HG03064 (cell line): ENCODE results near the gene ARHGEF10L.
"Not testable (repeated sequence)": the region's sequence is repeated elsewhere in the genome, so short reads cannot be mapped to it uniquely, and the experiment has no call there.

Experiments used
- ATAC-seq: cut with Tn5 transposase; IDR thresholded peaks from one replicate; pipeline ENCODE4 v1.9.1; 2021; ENCODE audit warnings: low read depth; ENCODE audit not compliant: unreplicated experiment

ARHGEF10L gene

DNA sequence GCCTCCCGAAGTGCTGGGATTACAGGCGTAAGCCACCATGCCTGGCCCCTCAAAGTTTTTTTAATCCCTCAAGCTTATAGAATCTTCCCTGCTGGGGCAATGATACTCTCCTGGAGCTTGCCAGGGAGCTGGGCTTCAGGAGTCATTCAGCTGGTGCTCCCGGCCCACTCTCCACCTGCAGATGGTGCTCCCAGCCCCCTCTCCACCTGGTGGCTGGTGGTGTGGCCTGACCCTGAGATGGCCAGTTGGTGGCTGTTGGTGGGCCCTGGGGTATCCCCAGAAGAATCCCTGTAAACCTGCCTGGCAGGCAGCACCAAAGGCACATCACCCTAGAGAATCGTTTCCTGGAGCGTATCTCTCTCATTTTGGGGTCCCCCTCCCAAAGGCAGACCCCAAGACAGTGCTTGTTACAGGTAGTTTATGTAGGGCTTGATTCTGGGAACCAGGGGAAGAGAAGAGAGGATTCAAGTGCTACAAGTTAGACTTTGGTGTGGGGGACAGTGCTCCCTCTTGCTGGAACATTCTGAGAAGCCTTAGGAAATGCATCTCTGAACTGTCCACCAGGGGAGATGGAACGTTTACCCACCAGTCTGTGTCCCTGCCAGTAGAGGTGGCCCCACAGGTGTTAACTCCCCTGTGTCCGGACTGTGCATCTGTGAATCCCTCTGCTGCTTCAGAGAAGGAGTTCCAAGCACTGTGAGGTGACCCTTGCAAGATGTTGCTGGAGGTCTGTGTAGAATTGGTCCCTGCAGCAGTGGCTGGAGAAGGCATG, 186.5 kb downstream of the ARHGEF10L start:
- ATAC-seq = no peak

DNA sequence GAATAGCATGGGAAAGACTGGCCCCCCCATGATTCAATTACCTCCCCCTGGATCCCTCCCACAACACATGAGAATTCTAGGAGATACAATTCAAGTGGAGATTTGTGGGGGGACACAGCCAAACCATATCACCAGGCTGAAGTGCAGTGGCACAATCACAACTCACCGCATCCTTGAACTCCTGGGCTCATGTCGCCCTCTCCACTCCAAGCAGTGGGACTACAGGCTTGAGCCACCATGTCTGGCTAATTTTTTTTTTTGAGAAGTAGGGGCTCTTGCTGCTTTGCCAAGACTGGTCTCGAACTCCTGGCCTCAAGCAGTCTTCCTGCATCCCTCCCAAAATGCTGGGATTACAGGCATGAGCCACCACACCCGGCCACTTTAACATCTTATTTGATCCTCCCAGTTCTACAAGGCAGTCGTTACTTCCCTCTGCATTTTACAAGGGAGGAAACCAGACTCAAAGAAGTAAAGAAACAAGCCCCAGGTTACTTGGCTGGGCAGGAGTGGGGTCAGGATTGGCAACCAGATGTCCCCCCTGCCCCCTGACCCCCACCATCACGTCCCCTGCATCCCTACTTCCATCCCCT, 188.7 kb downstream of the ARHGEF10L start:
- no peak for ATAC-seq

DNA sequence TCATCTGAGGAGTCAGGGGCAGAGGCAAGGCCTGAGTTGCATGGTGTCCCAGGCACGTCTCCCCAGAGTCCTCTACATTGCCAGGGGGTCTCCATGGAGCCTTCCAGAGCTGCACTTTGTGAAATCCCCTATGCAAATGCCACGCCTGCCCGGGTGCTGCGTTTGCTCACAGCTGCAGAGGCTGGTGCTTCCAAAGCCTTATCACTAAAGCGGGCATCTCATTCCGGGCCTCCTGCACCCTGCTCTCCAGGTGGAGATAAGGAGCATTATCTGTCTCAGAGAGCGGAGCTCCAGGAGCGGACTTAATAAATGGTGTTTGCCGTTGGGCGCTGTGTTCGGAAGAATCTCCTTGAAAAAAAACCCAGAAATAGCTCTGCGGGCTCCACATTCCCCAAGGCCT, 189.8 kb downstream of the ARHGEF10L start:
- ATAC-seq = no peak

DNA sequence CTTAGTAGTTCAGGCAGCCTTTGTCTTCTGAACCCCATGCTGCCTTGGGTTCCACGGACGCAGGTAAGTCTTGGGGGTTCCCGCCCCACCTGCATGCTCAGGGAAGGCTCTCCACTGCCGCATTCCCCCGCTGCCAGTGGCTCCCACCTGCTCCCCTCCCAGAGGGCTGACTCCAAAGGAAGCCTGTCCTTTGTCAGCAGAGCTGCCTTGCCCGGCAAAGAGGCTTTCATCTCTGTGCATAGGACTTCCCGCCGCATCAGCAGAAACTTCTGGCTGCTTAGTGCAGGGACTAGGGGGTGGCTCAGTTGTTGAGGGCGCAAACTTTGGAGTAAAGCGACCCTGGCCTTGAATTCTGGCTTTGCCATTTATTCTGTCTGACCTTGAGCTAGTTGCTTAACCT, 190.4 kb downstream of the ARHGEF10L start:
- no peak for ATAC-seq

DNA sequence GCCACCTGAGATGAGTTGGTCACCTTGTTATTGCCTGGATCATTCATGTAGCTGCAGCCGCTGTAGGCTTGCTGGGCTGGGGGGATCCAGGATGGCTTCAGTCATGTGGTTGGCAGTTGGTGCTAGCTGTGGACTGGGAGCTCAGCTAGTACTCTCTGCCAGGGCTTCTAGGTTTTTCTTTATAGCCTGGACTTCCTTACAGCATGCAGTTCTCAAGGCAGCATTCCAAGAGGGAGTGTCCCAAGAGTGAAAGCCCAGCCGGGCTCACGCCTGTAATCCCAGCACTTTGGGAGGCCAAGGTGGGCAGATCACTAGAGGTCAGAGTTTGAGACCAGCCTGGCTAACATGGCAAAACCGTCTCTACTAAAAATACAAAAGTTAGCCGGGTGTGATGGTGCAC, 192.0 kb downstream of the ARHGEF10L start:
- ATAC-seq = no peak

DNA sequence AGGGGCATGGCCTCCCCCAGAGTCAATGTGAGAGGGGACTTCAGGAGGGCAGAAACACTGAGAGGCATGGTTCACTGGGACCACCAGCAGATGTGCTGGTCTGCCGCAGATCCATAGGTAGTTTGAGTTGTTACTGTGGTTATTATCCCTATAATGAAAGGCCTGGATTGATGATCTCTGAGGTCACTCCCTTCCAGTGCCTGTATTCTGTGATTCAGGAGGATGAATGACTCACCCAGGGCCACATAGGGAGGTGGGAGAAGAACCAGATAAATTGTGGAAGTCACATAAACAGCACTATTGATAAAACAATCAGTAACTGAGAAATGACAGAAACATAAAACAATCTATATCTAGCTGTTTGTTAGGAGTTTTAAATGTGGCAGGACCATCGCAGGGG, 193.0 kb downstream of the ARHGEF10L start:
- ATAC-seq = no peak

DNA sequence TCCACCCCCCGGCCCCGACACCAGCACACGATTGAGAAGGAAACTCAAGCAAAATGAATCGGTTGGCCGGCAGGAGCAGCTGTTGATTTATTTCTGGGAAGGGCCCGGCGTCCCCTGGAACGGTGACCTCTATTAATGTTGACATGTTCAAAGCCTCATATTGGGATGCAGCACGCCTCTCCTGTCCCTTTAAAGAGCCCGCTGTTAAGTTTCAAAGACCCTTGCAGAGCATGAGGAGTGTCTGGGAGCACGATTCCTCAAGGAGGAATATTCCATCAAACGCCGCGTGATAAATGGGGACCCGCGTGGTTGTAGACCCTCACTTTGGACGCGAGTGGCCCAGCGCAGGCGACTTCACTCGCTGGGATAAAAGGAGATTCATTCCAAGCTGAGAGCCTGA, 194.2 kb downstream of the ARHGEF10L start:
- ATAC-seq = no peak

DNA sequence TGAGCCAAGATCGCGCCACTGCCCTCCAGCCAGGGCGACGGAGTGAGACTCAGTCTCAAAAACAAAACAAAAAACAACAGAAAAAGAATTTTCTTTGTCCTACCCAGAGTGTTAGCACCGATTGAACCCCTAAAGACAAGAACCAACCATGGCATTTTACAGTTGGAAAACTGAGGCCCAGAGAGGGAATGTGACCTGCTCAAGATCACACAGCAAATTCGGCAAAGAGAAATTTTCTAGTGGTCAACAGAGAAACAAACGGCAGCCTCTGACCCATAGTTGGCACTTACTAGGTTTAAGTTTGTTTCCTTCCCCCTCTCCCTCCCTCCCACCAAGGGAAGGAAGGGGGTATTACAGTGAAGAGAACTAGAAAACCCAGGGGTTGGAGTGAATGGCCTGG, 195.1 kb downstream of the ARHGEF10L start:
- ATAC-seq = no peak

DNA sequence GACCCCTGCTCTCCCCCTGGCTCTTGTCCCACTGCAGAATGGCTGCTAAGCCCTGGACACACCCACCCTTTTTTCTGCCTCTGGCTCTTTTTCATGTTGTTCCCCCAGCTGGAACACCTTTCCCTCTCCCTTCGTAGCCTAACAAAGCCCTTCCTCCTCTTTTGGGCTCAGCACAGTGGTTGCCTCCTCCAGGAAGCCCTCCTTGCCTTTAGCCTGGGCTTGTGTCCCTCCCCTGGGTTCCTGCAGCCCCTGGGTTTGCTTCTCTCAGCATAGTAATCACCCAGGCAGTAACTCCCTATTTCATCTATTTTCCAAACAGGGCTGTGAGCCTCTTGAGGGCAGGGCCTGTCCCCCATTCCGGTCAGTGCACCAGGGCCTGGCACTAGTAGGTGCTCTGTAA, 195.8 kb downstream of the ARHGEF10L start:
- no peak for ATAC-seq

DNA sequence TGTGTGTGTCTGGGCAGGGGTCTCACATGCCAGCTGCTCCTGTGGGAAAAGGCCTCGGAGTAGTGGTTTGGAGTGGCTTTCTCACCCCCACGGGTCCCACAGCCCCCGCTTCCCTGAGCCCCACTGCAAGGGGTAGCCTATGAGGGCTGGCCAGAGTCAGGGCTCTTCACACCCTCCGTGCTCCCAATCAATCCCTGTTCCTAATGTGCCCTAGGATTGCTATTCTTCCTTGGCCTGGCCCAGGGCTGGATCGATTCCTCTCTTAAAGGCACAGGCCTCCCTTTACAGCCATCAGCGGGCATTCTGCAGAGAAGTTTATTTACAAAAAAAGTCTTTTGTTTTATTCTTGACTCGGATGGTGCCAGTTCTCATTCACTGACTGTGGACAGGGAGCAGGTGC, 196.3 kb downstream of the ARHGEF10L start:
- no peak for ATAC-seq

DNA sequence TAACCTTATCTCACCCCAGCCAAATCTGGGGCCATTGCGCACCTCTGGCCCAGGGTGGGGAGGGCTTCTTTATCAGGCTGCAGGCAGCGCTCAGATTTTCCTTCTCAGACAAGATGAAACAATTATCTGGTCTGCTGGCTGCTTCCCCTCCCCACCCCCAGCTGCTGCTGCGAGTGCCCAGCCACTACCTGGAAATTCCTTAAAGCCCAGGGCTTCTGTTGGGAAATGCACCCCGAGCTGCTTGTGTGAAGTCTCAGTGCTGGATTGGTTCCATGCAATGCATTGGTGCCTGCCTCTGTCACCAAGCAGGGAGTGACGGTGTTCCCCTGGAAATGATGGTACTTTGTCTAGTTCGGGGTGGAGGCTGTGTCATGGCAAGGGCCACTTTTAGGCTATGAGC, 197.1 kb downstream of the ARHGEF10L start:
- ATAC-seq = no peak

DNA sequence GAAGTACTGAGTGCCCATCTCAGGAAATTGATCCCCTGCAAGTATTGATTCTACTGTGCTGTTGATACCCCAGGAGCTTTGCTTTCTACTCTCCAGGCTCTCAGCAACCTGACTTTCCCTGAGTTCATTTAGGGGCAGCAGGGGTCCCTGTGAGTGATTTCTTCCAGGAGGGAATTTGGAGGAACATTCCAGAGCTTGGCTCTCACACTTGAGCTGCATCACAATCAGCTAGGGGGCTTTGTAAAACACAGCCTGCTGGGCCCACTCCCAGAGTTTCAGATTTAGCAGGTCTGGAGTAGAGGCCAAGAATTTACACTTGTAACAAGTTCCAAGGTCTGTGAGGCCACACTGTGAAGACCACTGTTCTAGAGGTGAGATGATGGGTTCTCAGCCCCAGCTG, 199.6 kb downstream of the ARHGEF10L start:
- no peak for ATAC-seq

DNA sequence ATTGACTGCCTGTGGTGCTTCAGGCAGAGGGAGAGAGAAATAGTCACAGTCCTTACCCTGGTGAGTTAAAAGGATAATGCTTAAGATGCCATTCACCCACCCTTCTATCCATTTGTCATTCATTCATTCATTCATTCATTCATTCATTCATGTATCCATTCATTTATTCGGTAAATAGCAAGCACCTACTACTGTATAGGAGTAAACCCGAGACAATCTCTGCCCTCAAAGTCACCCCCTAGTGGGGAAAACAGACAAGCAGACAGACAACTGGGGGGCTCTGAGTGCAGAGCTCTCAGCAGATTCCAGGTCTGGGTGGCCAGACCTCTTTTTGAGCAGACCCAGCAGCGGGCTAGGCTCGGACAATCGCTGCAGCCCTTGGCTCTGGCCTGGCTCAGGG, 201.6 kb downstream of the ARHGEF10L start:
- no peak for ATAC-seq

DNA sequence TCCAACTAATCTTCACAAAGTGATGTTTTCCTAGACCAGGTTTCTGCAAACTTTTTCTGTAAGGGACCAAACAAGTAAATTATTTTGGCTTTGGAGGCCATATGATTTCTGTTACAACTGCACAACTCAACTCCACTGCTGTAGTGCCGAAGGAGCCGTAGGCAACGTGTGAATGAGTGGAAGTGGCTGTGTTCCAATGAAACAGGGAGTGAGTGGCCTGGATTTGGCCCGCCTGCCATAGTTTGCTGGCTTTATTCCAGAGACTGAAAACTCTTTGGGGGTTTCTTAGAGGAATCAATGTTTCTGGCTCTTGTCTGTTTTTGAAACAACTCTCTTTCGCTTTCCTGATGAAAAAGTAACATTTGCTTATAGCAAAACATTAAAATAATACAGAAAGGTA, 203.1 kb downstream of the ARHGEF10L start:
- no peak for ATAC-seq

DNA sequence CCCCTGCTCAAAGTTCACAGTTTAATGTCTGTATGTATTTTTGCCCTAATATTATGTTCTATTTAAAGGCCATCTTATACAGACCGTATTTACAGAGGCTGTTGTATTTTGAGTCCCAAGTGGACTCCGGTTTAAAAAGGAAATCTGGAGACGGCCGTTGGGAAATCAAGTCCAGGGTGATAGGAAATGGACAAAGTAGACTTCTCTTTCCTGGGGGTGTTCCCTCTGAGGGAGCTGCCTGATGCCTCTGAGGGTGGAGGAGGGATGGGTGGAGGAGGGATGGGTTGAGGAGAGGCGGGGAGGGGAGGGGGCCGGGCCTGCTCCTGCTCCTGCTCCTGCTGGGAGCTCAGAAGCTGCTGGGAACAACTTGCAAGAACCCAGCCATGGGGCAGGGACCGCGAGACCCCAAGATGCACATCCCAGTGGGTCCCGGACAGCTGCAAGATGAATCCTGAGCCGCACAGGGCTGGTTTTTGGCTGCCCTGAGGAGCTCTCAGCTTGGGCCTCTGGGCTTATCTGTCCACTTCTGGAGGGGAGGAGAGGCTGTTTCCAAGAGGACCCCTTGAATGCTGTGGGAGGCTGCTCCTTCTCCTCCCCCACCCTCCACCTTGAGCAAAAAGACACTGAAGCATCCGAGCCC, 203.6 kb downstream of the ARHGEF10L start:
- ATAC-seq = no peak

DNA sequence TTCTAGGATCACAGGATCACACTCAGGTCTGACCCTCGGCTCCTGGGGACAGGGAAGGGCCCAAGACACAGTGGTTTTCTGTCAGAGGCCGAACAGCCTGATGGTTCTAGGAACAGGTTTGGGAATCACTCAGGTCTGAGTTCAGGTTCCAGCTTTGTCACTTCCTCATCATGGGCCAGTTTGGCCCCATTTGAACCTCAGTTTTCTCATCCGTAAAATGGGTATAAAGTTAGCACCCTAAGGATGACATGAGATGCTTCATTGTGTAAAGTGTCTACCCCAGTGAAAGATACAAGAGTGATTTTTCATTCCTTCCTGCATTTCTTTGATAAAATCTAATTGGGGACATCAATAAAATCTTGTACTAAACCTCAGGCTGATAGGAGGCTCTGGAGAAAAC, 204.4 kb downstream of the ARHGEF10L start:
- ATAC-seq = no peak

DNA sequence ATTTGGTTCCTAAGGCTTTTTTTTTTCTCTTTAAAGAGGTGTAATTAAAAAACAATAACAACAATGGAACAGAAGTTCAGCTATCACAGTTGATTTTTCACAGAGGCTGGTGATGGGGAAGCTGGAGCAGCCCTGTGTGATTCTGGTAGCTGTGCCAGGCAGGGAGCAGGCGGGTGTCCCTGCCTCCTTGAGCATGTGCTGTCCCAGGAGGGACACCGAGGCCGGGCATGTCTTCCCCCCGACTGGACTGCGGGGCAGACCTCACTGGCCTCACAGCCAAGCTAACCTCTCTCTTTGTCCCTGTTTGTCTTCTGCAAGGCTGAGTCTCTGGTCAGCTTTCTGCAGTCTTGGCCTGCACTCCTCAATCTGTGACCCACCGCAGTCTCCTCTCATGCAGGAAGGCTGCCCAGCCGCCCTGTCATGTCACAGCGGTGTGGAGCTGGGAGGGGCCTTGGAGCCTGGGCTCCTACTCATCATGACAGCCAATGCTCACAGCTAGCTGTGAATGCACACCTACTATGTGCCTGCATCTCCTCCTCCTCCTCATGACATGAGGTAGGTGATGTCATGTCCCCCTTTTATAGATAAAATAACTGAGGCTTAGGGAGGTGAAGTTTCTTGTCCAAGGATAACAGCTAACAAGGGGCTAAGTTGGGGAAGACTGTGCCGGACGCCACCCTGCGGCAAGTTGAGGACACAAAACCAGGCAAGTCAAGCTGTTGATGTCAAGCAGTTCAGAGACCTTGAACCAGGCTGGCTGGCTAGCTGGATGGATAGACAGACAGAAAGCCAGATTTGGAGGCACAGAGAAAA, 205.4 kb downstream of the ARHGEF10L start:
- ATAC-seq = no peak

DNA sequence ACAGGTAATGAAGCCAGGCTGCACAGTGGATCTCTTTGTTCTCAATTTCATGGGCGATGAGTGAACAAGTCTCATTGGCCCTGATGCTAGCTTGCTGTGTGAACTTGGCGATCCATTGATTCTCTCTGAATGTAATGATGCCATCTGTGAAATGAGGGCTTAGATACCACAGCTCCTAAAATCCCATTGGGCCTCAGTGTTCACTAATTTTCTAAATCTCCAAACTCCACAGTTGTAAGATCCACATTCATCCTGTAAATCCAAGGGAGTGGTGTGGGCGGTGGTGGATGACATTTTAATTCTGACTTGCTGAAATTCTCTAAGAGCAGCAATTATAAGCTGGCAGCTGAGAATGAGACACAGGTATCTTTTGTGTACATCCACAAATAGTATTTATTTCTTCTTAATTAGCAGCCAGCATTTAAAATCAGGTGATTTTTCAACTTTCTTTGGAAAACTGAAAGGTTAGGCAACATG, 206.0 kb downstream of the ARHGEF10L start:
- ATAC-seq = no peak

DNA sequence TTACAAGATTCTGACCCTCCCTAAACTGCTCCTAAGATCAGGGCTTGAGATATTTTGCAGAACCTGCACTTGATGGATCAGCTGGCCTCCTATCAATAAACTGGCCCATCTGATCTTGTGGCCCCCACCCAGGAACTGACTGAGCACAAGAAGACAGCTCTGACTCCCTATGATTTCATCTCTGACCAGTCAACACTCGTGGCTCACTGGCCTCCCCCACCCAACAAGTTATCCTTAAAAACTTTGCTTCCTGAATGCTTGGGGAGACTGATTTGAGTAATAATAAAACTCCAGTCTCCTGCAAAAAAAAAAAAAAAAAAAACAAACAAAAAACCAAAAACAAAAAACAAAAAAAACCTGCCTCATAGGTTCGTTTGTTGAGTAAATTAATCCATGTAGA, 206.8 kb downstream of the ARHGEF10L start:
- not testable (repeated sequence) for ATAC-seq

DNA sequence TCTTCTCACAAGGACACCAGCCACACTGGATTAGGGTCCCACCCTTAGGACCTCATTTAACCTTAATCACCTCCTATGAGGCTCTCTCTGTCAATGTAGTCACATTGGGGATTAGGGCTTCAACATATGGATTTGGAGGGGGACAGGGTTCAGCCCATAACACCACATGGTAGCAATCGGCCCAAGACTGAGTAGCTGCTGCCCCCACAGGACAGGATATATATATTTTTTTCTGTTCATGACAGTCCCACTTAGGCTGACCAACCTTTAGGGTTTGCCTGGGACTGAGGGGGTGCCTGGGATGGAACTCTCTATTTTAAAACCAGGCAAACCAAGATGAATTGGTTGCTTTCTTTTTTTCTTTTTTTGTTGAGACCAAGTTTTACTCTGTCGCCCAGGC, 207.4 kb downstream of the ARHGEF10L start:
- ATAC-seq = no peak
